Activated naive CD4-positive, alpha-beta T cell (primary cell): ENCODE data around the gene GAS7.

ENCODE experiments used
- DNase-seq, 4 experiments: peaks; one replicate each; lab custom pipeline; 2025; lab: John Stamatoyannopoulos, UW

GAS7 gene

GRCh38 chr17:9977180-9977575 lies 221.2 kb downstream of the GAS7 start:
- DNase-seq: no peak

- DNase-seq: no peak
Measured at GRCh38 chr17:9976283-9977179, 221.9 kb downstream of the GAS7 start.

- DNase-seq: no peak
Measured at GRCh38 chr17:9974448-9975381, 223.7 kb downstream of the GAS7 start.

- DNase-seq: no peak
Measured at GRCh38 chr17:9973669-9974447, 224.5 kb downstream of the GAS7 start.

- no peak for DNase-seq
Measured at GRCh38 chr17:9971991-9972390, 226.4 kb downstream of the GAS7 start.

GRCh38 chr17:9969301-9969935 lies 229.0 kb downstream of the GAS7 start:
- no peak for DNase-seq

- no peak for DNase-seq
Measured at GRCh38 chr17:9968881-9969280, 229.5 kb downstream of the GAS7 start.

- DNase-seq: no peak
Measured at GRCh38 chr17:9968008-9968407, 230.4 kb downstream of the GAS7 start.

GRCh38 chr17:9959377-9959981 lies 238.9 kb downstream of the GAS7 start:
- no peak for DNase-seq

GRCh38 chr17:9958586-9959281 lies 239.7 kb downstream of the GAS7 start:
- DNase-seq: no peak

GRCh38 chr17:9957244-9957643 lies 241.2 kb downstream of the GAS7 start:
- no peak for DNase-seq

- no peak for DNase-seq
Measured at GRCh38 chr17:9956474-9957131, 241.8 kb downstream of the GAS7 start.

GRCh38 chr17:9953492-9953891 lies 244.9 kb downstream of the GAS7 start:
- DNase-seq: no peak

GRCh38 chr17:9951803-9952202 lies 246.6 kb downstream of the GAS7 start:
- no peak for DNase-seq

GRCh38 chr17:9948928-9949327 lies 249.5 kb downstream of the GAS7 start:
- no peak for DNase-seq

- no peak for DNase-seq
Measured at GRCh38 chr17:9944704-9945103, 253.7 kb downstream of the GAS7 start.

- no peak for DNase-seq
Measured at GRCh38 chr17:9943343-9943742, 255.1 kb downstream of the GAS7 start.

- no peak for DNase-seq
Measured at GRCh38 chr17:9942885-9943284, 255.5 kb downstream of the GAS7 start.

- no peak for DNase-seq
Measured at GRCh38 chr17:9941305-9941704, 257.1 kb downstream of the GAS7 start.

GRCh38 chr17:9940841-9941240 lies 257.6 kb downstream of the GAS7 start:
- DNase-seq: no peak
